ENCODE data around the gene L3MBTL2. TPM values are rescaled to one million over a fixed set of nuclear protein-coding genes. Genes with fewer than 3 reads are reported as not detected.

L3MBTL2 gene
- total RNA-seq, 1 experiment from 2014 or later = 22.3 TPM

GRCh38 chr22:41260871-41261270 is 55.8 kb downstream of the L3MBTL2 start:
- ChIA-PET CTCF (no interaction called here), POLR2A (ENCODE audit: unreplicated experiment) (no interaction called here)
- Histone ChIP-seq H2AFZ (no peak overlapping the region), H3K4me2 (no peak overlapping the region), H3K9me2 (ENCODE audit: insufficient read depth) (no peaks in the 10 kb centered on the region), H3K36me3 (ENCODE audit: low read depth) (peaks cover 52% of the 10 kb centered on the region), H3K4me1 (replicated peaks; ENCODE audit: insufficient read depth) (peaks cover 21% of the 10 kb centered on the region), H3K27ac (no peak overlapping the region), H3K27me3 (ENCODE audit: insufficient read depth, low read depth) (no peaks in the 10 kb centered on the region), H3K4me3 (no peak overlapping the region), H3F3A (ENCODE audit: insufficient read depth, low read depth) (peaks cover 22% of the 10 kb centered on the region; the same call in 1 of the 2 replicates), H3K79me2 (ENCODE audit: low read depth) (0 out of 2 replicates have a peak, but pooled peaks cover 10% of the 10 kb centered on the region), H3K9me3 (ENCODE audit: insufficient read depth, low read depth) (no peaks in the 10 kb centered on the region), H4K20me1 (ENCODE audit: insufficient read depth) (peaks cover 7% of the 10 kb centered on the region)
- no peak for DNase-seq
- TF ChIP-seq, protein P1, sequence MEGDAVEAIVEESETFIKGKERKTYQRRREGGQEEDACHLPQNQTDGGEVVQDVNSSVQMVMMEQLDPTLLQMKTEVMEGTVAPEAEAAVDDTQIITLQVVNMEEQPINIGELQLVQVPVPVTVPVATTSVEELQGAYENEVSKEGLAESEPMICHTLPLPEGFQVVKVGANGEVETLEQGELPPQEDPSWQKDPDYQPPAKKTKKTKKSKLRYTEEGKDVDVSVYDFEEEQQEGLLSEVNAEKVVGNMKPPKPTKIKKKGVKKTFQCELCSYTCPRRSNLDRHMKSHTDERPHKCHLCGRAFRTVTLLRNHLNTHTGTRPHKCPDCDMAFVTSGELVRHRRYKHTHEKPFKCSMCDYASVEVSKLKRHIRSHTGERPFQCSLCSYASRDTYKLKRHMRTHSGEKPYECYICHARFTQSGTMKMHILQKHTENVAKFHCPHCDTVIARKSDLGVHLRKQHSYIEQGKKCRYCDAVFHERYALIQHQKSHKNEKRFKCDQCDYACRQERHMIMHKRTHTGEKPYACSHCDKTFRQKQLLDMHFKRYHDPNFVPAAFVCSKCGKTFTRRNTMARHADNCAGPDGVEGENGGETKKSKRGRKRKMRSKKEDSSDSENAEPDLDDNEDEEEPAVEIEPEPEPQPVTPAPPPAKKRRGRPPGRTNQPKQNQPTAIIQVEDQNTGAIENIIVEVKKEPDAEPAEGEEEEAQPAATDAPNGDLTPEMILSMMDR (conservative IDR thresholded peaks at IDR 0.05) = no peak
- TF ChIP-seq EZH2 (IDR thresholded peaks at IDR 0.05; ENCODE audit: low read depth) = no peak
- intact Hi-C loops (cut with micrococcal nuclease; ENCODE audit: unreplicated experiment) = no loop called here
- no TSS peak for BruUV-seq (replicated peaks)

- Histone ChIP-seq H3K27me3 (ENCODE audit: insufficient read depth, low read depth) (no peaks in the 10 kb centered on the region), H3K4me1 (replicated peaks; ENCODE audit: insufficient read depth) (peaks cover 13% of the 10 kb centered on the region), H2AFZ (no peak overlapping the region), H3K4me3 (no peak overlapping the region), H3K4me2 (no peak overlapping the region), H3K36me3 (ENCODE audit: low read depth) (peaks cover 48% of the 10 kb centered on the region), H3K79me2 (ENCODE audit: low read depth) (0 out of 2 replicates have a peak, but pooled peaks cover 8% of the 10 kb centered on the region), H3K9me3 (ENCODE audit: insufficient read depth, low read depth) (no peaks in the 10 kb centered on the region), H3K27ac (no peak overlapping the region), H3K9me2 (ENCODE audit: insufficient read depth) (no peaks in the 10 kb centered on the region), H3F3A (ENCODE audit: insufficient read depth, low read depth) (peaks cover 27% of the 10 kb centered on the region; the same call in 1 of the 2 replicates), H4K20me1 (ENCODE audit: insufficient read depth) (peaks cover 11% of the 10 kb centered on the region; the same call in 1 of the 2 replicates)
- POLR2A ChIA-PET (ENCODE audit: unreplicated experiment) = no interaction called here
- CTCF ChIA-PET = no interaction called here
- no peak for DNase-seq
- TF ChIP-seq, protein P1 (conservative IDR thresholded peaks at IDR 0.05) = no peak
- TF ChIP-seq EZH2 (IDR thresholded peaks at IDR 0.05; ENCODE audit: low read depth) = no peak
- no TSS peak for BruUV-seq (replicated peaks)
- intact Hi-C loops (cut with micrococcal nuclease; ENCODE audit: unreplicated experiment) = no loop called here
These were observed 56.6 kb downstream of the L3MBTL2 start for GRCh38 chr22:41261541-41262249.

DNA sequence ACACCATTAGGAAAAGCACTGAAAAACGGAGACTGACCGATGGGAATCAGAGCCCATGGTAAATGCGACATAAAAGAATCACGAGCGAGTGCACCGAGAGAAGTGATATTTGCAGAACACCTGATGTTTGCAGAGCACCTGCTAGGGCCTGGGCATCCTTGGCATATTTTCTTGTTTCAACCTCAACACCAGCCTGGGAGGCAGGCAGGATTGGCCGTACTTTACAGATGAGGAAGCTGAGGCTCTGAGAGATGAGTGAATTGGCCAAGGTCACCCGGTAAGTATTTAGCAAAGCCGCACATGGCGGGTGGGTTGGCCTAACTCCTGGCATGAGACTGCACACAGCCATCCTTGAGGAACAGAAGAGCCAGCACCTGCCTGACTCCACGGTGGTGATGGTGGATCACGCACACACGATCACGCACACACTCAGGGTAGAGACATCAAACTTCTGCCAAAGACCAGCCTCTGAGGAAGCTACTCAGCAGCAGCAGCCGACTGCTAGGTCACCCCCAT is 57.2 kb downstream of the L3MBTL2 start:
- Histone ChIP-seq H3K36me3 (ENCODE audit: low read depth) (peaks cover 45% of the 10 kb centered on the region), H3K9me2 (ENCODE audit: insufficient read depth) (no peaks in the 10 kb centered on the region), H2AFZ (no peak overlapping the region), H3K9me3 (ENCODE audit: insufficient read depth, low read depth) (no peaks in the 10 kb centered on the region), H3K27ac (no peak overlapping the region), H3F3A (ENCODE audit: insufficient read depth, low read depth) (peaks cover 23% of the 10 kb centered on the region; the same call in 1 of the 2 replicates), H3K4me1 (replicated peaks; ENCODE audit: insufficient read depth) (peaks cover 7% of the 10 kb centered on the region), H3K27me3 (ENCODE audit: insufficient read depth, low read depth) (no peaks in the 10 kb centered on the region), H4K20me1 (ENCODE audit: insufficient read depth) (peaks cover 13% of the 10 kb centered on the region; the same call in 1 of the 2 replicates), H3K4me2 (no peak overlapping the region), H3K4me3 (no peak overlapping the region), H3K79me2 (ENCODE audit: low read depth) (0 out of 2 replicates have a peak, but pooled peaks cover 8% of the 10 kb centered on the region)
- BruUV-seq (replicated peaks) = no TSS peak
- TF ChIP-seq, protein P1 (conservative IDR thresholded peaks at IDR 0.05) = no peak
- no peak for TF ChIP-seq EZH2 (IDR thresholded peaks at IDR 0.05; ENCODE audit: low read depth)
- DNase-seq = no peak
- intact Hi-C loops (cut with micrococcal nuclease; ENCODE audit: unreplicated experiment) = no loop called here
- ChIA-PET CTCF (no interaction called here), POLR2A (ENCODE audit: unreplicated experiment) (no interaction called here)
